22Rv1 (cell line): ENCODE measurements around the gene NFATC4.

Experiments
- H3K27ac ChIP-seq: fragments of 450-650 bp; 2 replicates; pipeline ENCODE4 v1.5.1; 2017
- CTCF ChIP-seq: fragments of 450-650 bp; IDR thresholded peaks from 2 replicates; pipeline ENCODE4 v1.5.1; 2017; ENCODE audit warnings: mild to moderate bottlenecking
- ZFX ChIP-seq: fragments of 450-650 bp; IDR thresholded peaks from 2 replicates; pipeline ENCODE4 v1.6.1; 2017; ENCODE audit warnings: antibody characterized with exemption, borderline replicate concordance

The NFATC4 gene

DNA sequence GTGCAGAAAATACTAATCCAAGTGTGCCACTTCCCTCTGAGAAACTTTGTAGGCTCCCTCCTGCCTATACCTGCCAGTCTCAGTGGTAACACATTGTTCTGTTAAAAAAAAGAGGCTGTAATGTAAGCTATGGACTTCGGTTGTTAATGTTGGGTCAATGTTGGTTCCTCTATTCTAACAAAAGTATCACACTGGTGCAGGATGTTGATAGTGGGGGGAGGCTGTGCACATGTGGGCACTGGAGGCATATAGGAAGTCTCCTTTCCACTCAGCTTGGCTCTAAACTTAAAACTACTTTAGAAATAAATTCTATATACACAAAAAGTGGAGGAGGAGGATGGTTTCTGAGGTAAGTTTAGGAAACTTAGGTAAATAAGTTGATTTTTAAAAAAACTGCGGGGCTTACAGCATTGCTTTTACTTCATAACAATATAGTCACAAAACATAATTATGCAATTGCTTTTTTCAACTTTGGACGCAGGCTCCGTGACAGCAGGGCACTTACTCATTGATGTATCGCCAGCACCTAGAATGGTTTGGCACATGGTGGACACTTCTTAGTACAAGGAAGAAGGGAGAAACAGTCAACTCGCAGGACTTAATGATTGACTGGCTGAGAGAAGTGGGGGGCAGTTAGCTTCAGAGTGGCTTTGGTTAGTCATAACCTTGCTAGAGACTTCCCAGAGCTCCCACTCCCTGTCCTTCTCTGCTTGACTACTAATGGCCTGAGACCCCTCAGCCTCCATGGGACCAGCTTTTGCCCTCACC, 22.9 kb downstream of the NFATC4 start:
- no peak overlapping the region for H3K27ac ChIP-seq
- TF ChIP-seq ZFX (no peak), CTCF (no peak)

GRCh38 chr14:24392325-24393091, 24.5 kb downstream of the NFATC4 start:
- H3K27ac ChIP-seq = no peak overlapping the region
- TF ChIP-seq CTCF (peak; percentile 27), ZFX (no peak)

GRCh38 chr14:24394275-24394674, 26.3 kb downstream of the NFATC4 start:
- no peak overlapping the region for H3K27ac ChIP-seq
- TF ChIP-seq CTCF (no peak), ZFX (no peak)

- TF ChIP-seq CTCF (no peak), ZFX (no peak)
- H3K27ac ChIP-seq = no peak overlapping the region
Observed at GRCh38 chr14:24395609-24396582, 27.9 kb downstream of the NFATC4 start.

- no peak overlapping the region for H3K27ac ChIP-seq
Observed at GRCh38 chr14:24397639-24398292, 29.8 kb downstream of the NFATC4 start.

DNA sequence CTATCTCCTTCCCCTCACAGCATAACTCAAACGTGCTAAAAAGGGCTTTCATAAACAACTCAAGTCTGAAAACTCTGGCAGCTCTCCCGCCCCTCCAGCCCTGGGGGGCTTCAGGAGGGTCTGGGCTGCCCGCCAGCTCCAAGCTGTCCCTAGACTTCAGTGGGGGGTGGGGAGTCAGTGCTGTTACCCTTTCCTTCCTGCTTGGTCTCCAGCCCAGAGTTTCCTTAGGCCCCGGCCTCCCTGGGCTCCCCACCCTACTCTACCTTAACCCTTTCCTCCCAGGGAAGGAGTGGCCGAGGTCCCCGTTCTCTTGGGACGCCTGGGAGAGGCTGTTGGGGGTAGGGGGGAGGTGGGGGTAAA, 30.3 kb downstream of the NFATC4 start:
- H3K27ac ChIP-seq = no peak overlapping the region
- TF ChIP-seq ZFX = no peak
- no peak for TF ChIP-seq CTCF

More at GRCh38 chr14:24397639-24398292, 29.8 kb downstream of the NFATC4 start:
- TF ChIP-seq CTCF = no peak
- no peak for TF ChIP-seq ZFX
